Putamen (tissue), 1 donor: ENCODE results near the gene GABRD.

Experiments used
- DNase-seq: peaks from one replicate; pipeline ENCODE4 v3.0.0-alpha.2; 2016; ENCODE audit warnings: low spot score

GABRD gene

GRCh38 chr1:2053784-2054376 is 34.7 kb downstream of the GABRD start:
- no peak for DNase-seq

GRCh38 chr1:2054560-2054959 is 35.4 kb downstream of the GABRD start:
- DNase-seq = no peak

- DNase-seq = no peak
Observed at GRCh38 chr1:2055911-2056575, 36.9 kb downstream of the GABRD start.

GRCh38 chr1:2056955-2057590 is 37.9 kb downstream of the GABRD start:
- no peak for DNase-seq

GRCh38 chr1:2059290-2059953 is 40.3 kb downstream of the GABRD start:
- DNase-seq = no peak

- no peak for DNase-seq
Observed at GRCh38 chr1:2060072-2060471, 40.9 kb downstream of the GABRD start.

- no peak for DNase-seq
Observed at GRCh38 chr1:2060535-2060934, 41.4 kb downstream of the GABRD start.

- DNase-seq = no peak
Observed at GRCh38 chr1:2061065-2061778, 42.1 kb downstream of the GABRD start.

GRCh38 chr1:2065699-2066098 is 46.6 kb downstream of the GABRD start:
- no peak for DNase-seq

- DNase-seq = no peak
Observed at GRCh38 chr1:2067393-2067792, 48.2 kb downstream of the GABRD start.

GRCh38 chr1:2067981-2068380 is 48.8 kb downstream of the GABRD start:
- DNase-seq = no peak

- DNase-seq = no peak
Observed at GRCh38 chr1:2068951-2069350, 49.8 kb downstream of the GABRD start.

GRCh38 chr1:2070016-2070415 is 50.9 kb downstream of the GABRD start:
- no peak for DNase-seq

- DNase-seq = no peak
Observed at GRCh38 chr1:2070800-2071530, 51.8 kb downstream of the GABRD start.

GRCh38 chr1:2072109-2072806 is 53.1 kb downstream of the GABRD start:
- no peak for DNase-seq

- DNase-seq = no peak
Observed at GRCh38 chr1:2072891-2073290, 53.7 kb downstream of the GABRD start.

GRCh38 chr1:2073382-2074230 is 54.5 kb downstream of the GABRD start:
- DNase-seq = peak; percentile 86

GRCh38 chr1:2074396-2074795 is 55.3 kb downstream of the GABRD start:
- DNase-seq = no peak

- DNase-seq = no peak
Observed at GRCh38 chr1:2074944-2075740, 56.0 kb downstream of the GABRD start.
